ENCODE measurements around the gene LBH.

- no peak for TF ChIP-seq CTCF (IDR thresholded peaks at IDR 0.05)
- TF ChIP-seq POLR2A (IDR thresholded peaks at IDR 0.05): no peak
These were observed 34.0 kb downstream of the LBH start for GRCh38 chr2:30265052-30266015.
